ENCODE data around the gene TPM4.

GRCh38 chr19:16098821-16099220, 22.5 kb downstream of the TPM4 start:
- TF ChIP-seq POLR2AphosphoS5 (IDR thresholded peaks at IDR 0.05; ENCODE audit: low read depth, low read length): peak; percentile 86
- TF ChIP-seq TAF1 (IDR thresholded peaks at IDR 0.05; ENCODE audit: borderline replicate concordance, low read depth, low read length): no peak
